Transverse colon (tissue), 4 donors: Measurements from ENCODE around the gene BTBD2. TPM values are rescaled to one million over a fixed set of nuclear protein-coding genes. Genes with fewer than 3 reads are reported as not detected.

ENCODE experiments used
- DNase-seq: peaks from one replicate; pipeline ENCODE4 v3.0.0-alpha.2; 2019
- H3K27ac ChIP-seq, 4 donors: fragments of 200-600 bp; sonication (generic); 2 replicates each; pipeline ENCODE4 v1.5.1; 2016 to 2018; ENCODE audit warnings: inconsistent platforms in 4 of 4
- H3K27me3 ChIP-seq: fragments of 200-600 bp; sonication (generic); 2 replicates; pipeline ENCODE4 v1.5.1; 2017; ENCODE audit warnings: inconsistent platforms
- H3K36me3 ChIP-seq, 4 donors: fragments of 200-600 bp; sonication (generic); 2 replicates each; pipeline ENCODE4 v1.5.1; 2017 to 2019; ENCODE audit warnings: inconsistent platforms in 4 of 4
- H3K4me1 ChIP-seq, 4 donors: fragments of 200-600 bp; sonication (generic); 2 replicates each; pipeline ENCODE4 v1.5.1; 2017 to 2020; ENCODE audit warnings: inconsistent platforms in 4 of 4
- H3K4me3 ChIP-seq, 4 donors: fragments of 200-600 bp; sonication (generic); 1 replicate in 1 of 4; 2 replicates in 3 of 4; pipeline versions ENCODE4 v1.5.1 to v1.6.1; 2017 to 2019; ENCODE audit warnings: inconsistent platforms in 4 of 4
- H3K9me3 ChIP-seq, 2 donors: fragments of 200-600 bp; sonication (generic); 2 replicates each; pipeline ENCODE4 v1.5.1; 2017 to 2019; ENCODE audit warnings: inconsistent platforms in 2 of 2
- EP300 ChIP-seq: sonication (generic); formaldehyde crosslinking; IDR thresholded peaks from one replicate; pipeline ENCODE4 v1.6.1; 2017; ENCODE audit warnings: antibody characterized with exemption, low read depth
- POLR2A ChIP-seq: fragments of 450-650 bp; IDR thresholded peaks from one replicate; pipeline ENCODE4 v1.6.1; 2016; ENCODE audit warnings: antibody characterized with exemption, mild to moderate bottlenecking, moderate library complexity
- POLR2AphosphoS5 ChIP-seq, 3 donors: sonication (generic); formaldehyde crosslinking; IDR thresholded peaks; one replicate each; pipeline ENCODE4 v1.6.1; 2016; ENCODE audit warnings: antibody characterized with exemption in 3 of 3
- WGBS, 2 donors: methylation state at CpG; one replicate each; pipeline ENCODE4 v1.1.5; 2018; ENCODE audit warnings: low coverage in 1 of 2; 5-methylcytosine and 5-hydroxymethylcytosine counted together
- in situ Hi-C, 4 donors: fragments of 200-750 bp; cut with MboI; loops; one replicate each; pipeline versions ENCODE4 v1.15.0 to v1.15.1; 2017; ENCODE audit warnings: low sequenced_read_pairs in 3 of 4, low pct_ligation_motif_present in 1 of 4, low pct_unique_long_range_greater_than_20kb in 1 of 4
- intact Hi-C: fragments of 100-400 bp; cut with DNase I; formaldehyde crosslinking; loops from one replicate; pipeline ENCODE4 v1.15.1; 2023; ENCODE audit warnings: low total_unique reads
- total RNA-seq, 4 donors: library from RNA; depleted of rRNA; stranded (reverse); fragments of >200 nt; gene quantifications; one replicate each; pipeline ENCODE4 v1.1.0, GENCODE V29; 2016
- TF ChIP-seq, protein P1 (sequence below), 5 experiments: fragments of 200-600 bp in 3 of 5; fragments of 450-650 bp in 2 of 5; sonication (generic) in 3 of 5; IDR thresholded peaks; 1 replicate in 2 of 5; 2 replicates in 3 of 5; pipeline ENCODE4 v1.5.1; 2016 to 2017; ENCODE audit warnings: antibody characterized with exemption in 5 of 5, inconsistent platforms in 3 of 5, mild to moderate bottlenecking in 2 of 5, moderate library complexity in 1 of 5

The BTBD2 gene
- total RNA-seq, 4 donors from 2014 or later, result 66.7 to 88.6 (median 84.4) TPM

DNA sequence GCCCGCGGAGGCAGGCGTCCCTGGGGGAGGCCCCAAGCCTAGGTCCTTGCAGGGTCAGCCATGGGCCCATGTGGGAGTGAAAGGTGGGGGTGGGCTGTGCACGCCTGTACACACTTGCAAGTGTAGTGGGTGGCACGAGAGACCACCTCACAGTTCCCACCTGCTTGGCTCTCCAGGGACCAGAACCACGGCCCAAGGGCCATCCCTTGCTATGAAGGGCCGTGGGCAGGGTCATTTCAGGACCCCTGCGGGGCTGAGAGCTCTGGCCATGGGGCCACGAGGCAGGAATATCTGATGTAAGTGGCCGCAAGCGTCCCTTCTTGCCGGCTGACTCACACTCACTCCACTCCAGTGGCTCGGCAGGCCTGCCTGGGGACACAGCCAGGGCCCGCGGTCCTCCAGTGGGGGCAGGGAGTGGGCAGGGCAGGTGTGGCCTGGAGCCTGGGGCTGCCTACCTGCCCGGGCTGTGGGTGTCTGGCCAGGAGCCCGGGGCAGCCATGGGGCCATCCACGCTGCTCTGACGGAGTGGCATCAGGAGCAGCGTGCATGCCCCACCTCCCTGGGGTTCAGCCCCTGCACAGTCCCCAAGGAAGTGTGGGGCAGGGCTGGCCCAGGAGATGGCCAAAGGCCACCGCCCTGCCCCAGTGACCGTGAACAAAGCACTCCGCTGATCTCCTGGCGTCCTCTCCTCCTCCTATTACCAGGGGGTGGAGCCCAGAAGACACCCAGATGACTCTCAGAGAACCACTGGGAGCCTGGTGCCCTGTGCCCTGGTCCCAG lies 44.1 kb upstream of the BTBD2 start:
- TF ChIP-seq, protein P1, sequence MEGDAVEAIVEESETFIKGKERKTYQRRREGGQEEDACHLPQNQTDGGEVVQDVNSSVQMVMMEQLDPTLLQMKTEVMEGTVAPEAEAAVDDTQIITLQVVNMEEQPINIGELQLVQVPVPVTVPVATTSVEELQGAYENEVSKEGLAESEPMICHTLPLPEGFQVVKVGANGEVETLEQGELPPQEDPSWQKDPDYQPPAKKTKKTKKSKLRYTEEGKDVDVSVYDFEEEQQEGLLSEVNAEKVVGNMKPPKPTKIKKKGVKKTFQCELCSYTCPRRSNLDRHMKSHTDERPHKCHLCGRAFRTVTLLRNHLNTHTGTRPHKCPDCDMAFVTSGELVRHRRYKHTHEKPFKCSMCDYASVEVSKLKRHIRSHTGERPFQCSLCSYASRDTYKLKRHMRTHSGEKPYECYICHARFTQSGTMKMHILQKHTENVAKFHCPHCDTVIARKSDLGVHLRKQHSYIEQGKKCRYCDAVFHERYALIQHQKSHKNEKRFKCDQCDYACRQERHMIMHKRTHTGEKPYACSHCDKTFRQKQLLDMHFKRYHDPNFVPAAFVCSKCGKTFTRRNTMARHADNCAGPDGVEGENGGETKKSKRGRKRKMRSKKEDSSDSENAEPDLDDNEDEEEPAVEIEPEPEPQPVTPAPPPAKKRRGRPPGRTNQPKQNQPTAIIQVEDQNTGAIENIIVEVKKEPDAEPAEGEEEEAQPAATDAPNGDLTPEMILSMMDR (IDR thresholded peaks at IDR 0.05), result no peak
- TF ChIP-seq EP300, result no peak
- peak; percentile 74 for TF ChIP-seq POLR2A
- peak; percentile 65 to 79 (median 70) for TF ChIP-seq POLR2AphosphoS5 (IDR thresholded peaks at IDR 0.05)
- H3K27me3 ChIP-seq, result no peaks in the 10 kb centered on the region
- peak overlapping the region in 2 of 4 donors; percentile 77 to 78 for H3K4me3 ChIP-seq
- intact Hi-C loops (no loop called here), in situ Hi-C loops (no loop called here)
- peak overlapping the region; percentile 96 to 100 (median 98) for H3K27ac ChIP-seq
- H3K36me3 ChIP-seq, result no peaks in the 10 kb centered on the region
- peak; percentile 91 for DNase-seq
- WGBS, 2 donors, result 35% methylated on average over 19 of the region's 24 CpGs; no CpG with 5 or more reads in 1 of the 2 donors
- peaks cover 43 to 84% (median 56%) of the 10 kb centered on the region in 4 donors for H3K4me1 ChIP-seq
- no peaks in the 10 kb centered on the region for H3K9me3 ChIP-seq

GRCh38 chr19:2058570-2059421 lies 43.3 kb upstream of the BTBD2 start:
- Histone ChIP-seq H3K4me1 (peaks cover 47 to 82% (median 60%) of the 10 kb centered on the region in 4 donors), H3K36me3 (no peaks in the 10 kb centered on the region), H3K27me3 (no peaks in the 10 kb centered on the region), H3K4me3 (no peak overlapping the region), H3K27ac (peak overlapping the region; percentile 96 to 100 (median 98)), H3K9me3 (no peaks in the 10 kb centered on the region)
- in situ Hi-C loops, result no loop called here
- DNase-seq, result peak; percentile 12
- intact Hi-C loops, result no loop called here
- 65 to 81% methylated on average over 6 to 27 of the region's 27 CpGs for WGBS, 2 donors
- TF ChIP-seq, protein P1 (IDR thresholded peaks at IDR 0.05), result no peak
- TF ChIP-seq POLR2A, result no peak
- TF ChIP-seq EP300, result no peak
- TF ChIP-seq POLR2AphosphoS5 (IDR thresholded peaks at IDR 0.05), result no peak

DNA sequence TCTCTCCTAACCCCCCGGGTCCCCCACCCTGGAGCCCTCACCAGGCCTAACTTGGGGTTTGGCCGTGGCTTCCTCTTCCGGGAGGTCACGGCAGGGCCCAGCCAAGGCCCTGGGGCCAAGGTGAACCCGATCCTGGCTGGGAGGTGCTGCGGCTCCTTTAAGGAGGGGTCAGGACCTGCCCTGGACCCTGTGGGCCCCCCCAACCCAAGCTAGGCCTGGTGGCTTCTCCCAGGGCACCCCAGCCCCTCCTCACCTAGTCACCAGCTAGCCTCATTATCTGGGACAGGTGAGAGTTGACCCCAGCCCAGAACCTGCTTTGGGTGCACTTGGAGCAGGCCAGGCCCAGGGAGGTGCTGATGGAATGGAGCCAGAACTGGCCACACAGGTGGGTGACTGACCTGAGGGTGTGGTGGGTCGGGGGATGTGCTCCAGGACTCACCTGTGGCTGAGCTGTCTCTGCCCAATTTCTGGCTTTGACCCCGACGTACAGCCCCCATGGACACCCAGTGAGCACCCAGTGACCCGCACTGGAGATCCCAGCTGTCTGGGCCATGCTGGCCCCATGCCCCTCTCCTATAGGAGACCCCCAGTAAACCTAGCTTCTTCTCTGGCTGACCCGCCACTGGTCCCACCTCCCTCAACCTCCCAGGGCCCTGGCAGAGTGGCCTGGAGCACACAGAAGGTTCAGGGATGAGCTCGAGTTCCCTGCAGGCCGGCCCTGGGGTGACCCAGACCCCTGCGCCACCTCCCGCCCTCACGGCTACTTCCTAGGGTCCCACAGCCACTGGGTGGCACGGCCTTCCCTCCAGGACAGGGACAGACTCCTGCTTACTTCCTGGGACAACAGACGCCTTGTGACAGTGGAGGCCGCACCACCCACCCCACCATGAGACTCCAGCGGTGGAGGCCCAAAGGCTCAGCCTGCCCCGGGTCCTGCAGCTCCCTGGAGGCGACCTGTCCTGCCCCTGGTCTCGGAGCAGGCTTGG lies 42.3 kb upstream of the BTBD2 start:
- in situ Hi-C loops, result no loop called here
- H3K36me3 ChIP-seq, result no peaks in the 10 kb centered on the region
- peaks cover 47 to 81% (median 61%) of the 10 kb centered on the region in 4 donors for H3K4me1 ChIP-seq
- H3K27ac ChIP-seq, result peak overlapping the region; percentile 96 to 100 (median 98)
- WGBS, 2 donors, result 83% methylated on average over 21 of the region's 23 CpGs; no CpG with 5 or more reads in 1 of the 2 donors
- intact Hi-C loops, result no loop called here
- H3K27me3 ChIP-seq, result no peaks in the 10 kb centered on the region
- no peaks in the 10 kb centered on the region for H3K9me3 ChIP-seq
- H3K4me3 ChIP-seq, result no peak overlapping the region
- peak; percentile 10 for DNase-seq
- no peak for TF ChIP-seq POLR2AphosphoS5 (IDR thresholded peaks at IDR 0.05)
- TF ChIP-seq POLR2A, result no peak
- TF ChIP-seq, protein P1 (IDR thresholded peaks at IDR 0.05), result no peak
